K562 (cell line): ENCODE measurements around the gene KMT2C. TPM values are rescaled to one million over a fixed set of nuclear protein-coding genes. Genes with fewer than 3 reads are reported as not detected.

ENCODE experiments used
- ATAC-seq: fragments of 200-7000 bp; cut with Tn5 transposase; 3 replicates; pipeline ENCODE4 v1.9.1; 2020; ENCODE audit warnings: moderate library complexity
- BruUV-seq: library from RNA; stranded (reverse); fragments of 400-500 nt; replicated peaks from 2 replicates; lab custom pipeline; 2021; lab: Mats Ljungman, UMichigan
- CTCF ChIA-PET: fragments of 300-600 bp; formaldehyde crosslinking; extraction: SDS; loops from one replicate; lab custom pipeline; 2021; ENCODE audit warnings: low intra/inter-chr PET ratio; lab: Yijun Ruan, JAX
- POLR2A ChIA-PET: fragments of 300-600, 350-650 bp; sonication (Branson Sonifier 250); formaldehyde crosslinking; extraction: SDS; loops from one replicate; lab custom pipeline; 2021; ENCODE audit warnings: antibody characterized with exemption, inconsistent platforms; lab: Yijun Ruan, JAX
- DNase-seq, 4 experiments: peaks; one replicate each; pipeline versions ENCODE4 v3.0.0 to v3.0.0-alpha.2; 2011 to 2018; ENCODE audit warnings: low spot score in 3 of 4, mixed read lengths in 3 of 4; ENCODE audit errors: extremely low read depth in 1 of 4
- FAIRE-seq: peaks from 2 replicates; lab custom pipeline; 2011; peaks lifted over from hg19 to GRCh38; lab: Jason Lieb, UNC
- H2AFZ ChIP-seq: 2 replicates; pipeline ENCODE4 v1.6.0; 2011; ENCODE audit warnings: low read depth, low read length, control low read depth, inconsistent platforms
- H3K27ac ChIP-seq: fragments of 200-600 bp; 3 replicates; pipeline ENCODE4 v1.8.0; 2011; ENCODE audit warnings: low read depth, mild to moderate bottlenecking, control low read depth, inconsistent platforms, low read length, moderate library complexity, mixed read lengths; ENCODE audit errors: extremely low read depth
- H3K27me3 ChIP-seq, 2 experiments: fragments of 300-600 bp in 1 of 2; 2 replicates in 1 of 2; 3 replicates in 1 of 2; pipeline versions ENCODE4 v1.6.0 to v1.8.0; 2011; ENCODE audit warnings: inconsistent platforms in 2 of 2, low read length in 2 of 2, mild to moderate bottlenecking in 1 of 2, mixed read lengths in 1 of 2, moderate library complexity in 1 of 2; ENCODE audit not compliant: control insufficient read depth in 2 of 2, insufficient read depth in 2 of 2
- H3K36me3 ChIP-seq: fragments of 300-600 bp; 3 replicates; pipeline ENCODE4 v1.8.0; 2011; ENCODE audit warnings: mild to moderate bottlenecking, low read length, inconsistent platforms; ENCODE audit not compliant: control insufficient read depth, insufficient read depth
- H3K4me1 ChIP-seq, 2 experiments: fragments of 200-600 bp in 1 of 2; replicated peaks in 1 of 2; 2 replicates in 1 of 2; 3 replicates in 1 of 2; pipeline versions ENCODE4 v1.5.1 to v1.8.0; 2011; ENCODE audit warnings: inconsistent platforms in 2 of 2, low read length in 2 of 2, mild to moderate bottlenecking in 1 of 2, mixed read lengths in 1 of 2, moderate library complexity in 1 of 2; ENCODE audit not compliant: control insufficient read depth in 2 of 2, insufficient read depth in 2 of 2
- H3K4me2 ChIP-seq: 2 replicates; pipeline ENCODE4 v1.6.1; 2011; ENCODE audit warnings: low read length, control low read depth, inconsistent platforms, mixed read lengths; ENCODE audit not compliant: insufficient read depth
- H3K4me3 ChIP-seq: fragments of 200-600 bp; sonication (generic), shearing (Covaris generic); 2 replicates; pipeline ENCODE4 v1.5.1; 2016; ENCODE audit warnings: control low read depth, inconsistent platforms
- H3K79me2 ChIP-seq: fragments of 200-600 bp; 3 replicates; pipeline ENCODE4 v1.8.0; 2011; ENCODE audit warnings: low read length, inconsistent platforms; ENCODE audit not compliant: control insufficient read depth, insufficient read depth
- H3K9ac ChIP-seq, 2 experiments: 2 replicates each; pipeline versions ENCODE4 v1.6.0 to v1.6.1; 2011; ENCODE audit warnings: low read depth in 2 of 2, low read length in 2 of 2, control low read depth in 1 of 2, inconsistent platforms in 1 of 2, mild to moderate bottlenecking in 1 of 2, mixed read lengths in 1 of 2; ENCODE audit not compliant: insufficient read depth in 1 of 2
- H3K9me1 ChIP-seq: one replicate; pipeline ENCODE4 v1.6.0; 2011; ENCODE audit warnings: inconsistent platforms, mild to moderate bottlenecking, low read length, moderate library complexity; ENCODE audit not compliant: control insufficient read depth, insufficient read depth
- H3K9me3 ChIP-seq: replicated peaks from 2 replicates; pipeline ENCODE4 v1.5.1; 2011; ENCODE audit warnings: low read depth, low read length, inconsistent platforms; ENCODE audit not compliant: control insufficient read depth, insufficient read depth
- H4K20me1 ChIP-seq: replicated peaks from 2 replicates; pipeline ENCODE4 v1.6.1; 2011; ENCODE audit warnings: low read length, inconsistent platforms, mixed read lengths; ENCODE audit not compliant: control insufficient read depth, insufficient read depth
- ADNP ChIP-seq: fragments of 200-800 bp; sonication (Bioruptor generic); IDR thresholded peaks from 2 replicates; pipeline ENCODE4 v1.6.1; 2016; ENCODE audit warnings: missing genetic modification characterization, missing compliant biosample characterization
- BDP1 ChIP-seq: IDR thresholded peaks from 3 replicates; pipeline ENCODE4 v1.6.1; 2011; ENCODE audit not compliant: insufficient read length, insufficient read depth
- ETS1 ChIP-seq: conservative IDR thresholded peaks from 2 replicates; pipeline ENCODE4 v1.6.1; 2011; ENCODE audit warnings: low read depth, mild to moderate bottlenecking, low read length; ENCODE audit not compliant: control insufficient read depth
- MXI1 ChIP-seq: IDR thresholded peaks from 2 replicates; pipeline ENCODE4 v1.6.1; 2011; ENCODE audit warnings: low read depth, mild to moderate bottlenecking, improper control_type of control experiment, low read length
- RERE ChIP-seq: sonication (generic); formaldehyde crosslinking; IDR thresholded peaks from 2 replicates; pipeline ENCODE4 v1.8.0; 2023; ENCODE audit warnings: missing genetic modification reagents, mild to moderate bottlenecking, borderline replicate concordance
- TCF3 ChIP-seq: sonication (generic); formaldehyde crosslinking; IDR thresholded peaks from 2 replicates; pipeline ENCODE4 v1.4.0; 2020; ENCODE audit warnings: mild to moderate bottlenecking, missing genetic modification reagents
- XRCC5 ChIP-seq: fragments of 200-400 bp; formaldehyde crosslinking; IDR thresholded peaks from 2 replicates; pipeline ENCODE4 v1.6.1; 2017; ENCODE audit warnings: low read depth, mild to moderate bottlenecking, low read length
- WGBS: fragments of 100-300 bp; shearing (Covaris generic); methylation state at CpG from one replicate; pipeline ENCODE4 v1.1.6; 2016; ENCODE audit warnings: low coverage, mixed read lengths; ENCODE audit not compliant: insufficient coverage; ENCODE audit errors: missing lambda C conversion rate; 5-methylcytosine and 5-hydroxymethylcytosine counted together
- in situ Hi-C: fragments of 300-500 bp; cut with MboI; formaldehyde crosslinking; loops from 4 replicates; pipeline ENCODE4 v1.15.0; 2018; ENCODE audit warnings: inconsistent platforms, mixed read lengths
- intact Hi-C: fragments of 100-400 bp; cut with micrococcal nuclease; formaldehyde crosslinking; loops from 2 replicates; pipeline ENCODE4 v1.14.2; 2022
- polyA plus RNA-seq, 8 experiments: library from polyadenylated mRNA; depleted of rRNA in 4 of 8; stranded (reverse) in 5 of 8; unstranded in 3 of 8; fragments of >200 nt; fragmentation: Nextera tagmentation in 2 of 8; fragmentation: Illumina TruSeq in 1 of 8; extraction: Ambion mirVana in 2 of 8; extraction: Trizol in 1 of 8; gene quantifications; 2 replicates each; pipeline versions ENCODE4 v1.2.1 to v1.2.3, GENCODE V29; 2011 to 2014; ENCODE audit warnings: inconsistent platforms in 1 of 8, missing spikeins in 1 of 8
- total RNA-seq, 7 experiments: library from RNA; depleted of rRNA in 6 of 7; stranded (reverse); fragments of >200 nt in 6 of 7; fragmentation: Illumina TruSeq in 2 of 7; extraction: Trizol in 2 of 7; gene quantifications; 2 replicates each; pipeline versions ENCODE4 v1.2.1 to v1.2.3, GENCODE V29; 2011 to 2021; ENCODE audit warnings: low replicate concordance in 1 of 7

Gene KMT2C
- total and polyA plus RNA-seq, 9 of the 15 experiments (the other 6 are each of a cell fraction or from before 2014, with no cell fraction given), result 4.9 to 67.8 (median 27.1) TPM

DNA sequence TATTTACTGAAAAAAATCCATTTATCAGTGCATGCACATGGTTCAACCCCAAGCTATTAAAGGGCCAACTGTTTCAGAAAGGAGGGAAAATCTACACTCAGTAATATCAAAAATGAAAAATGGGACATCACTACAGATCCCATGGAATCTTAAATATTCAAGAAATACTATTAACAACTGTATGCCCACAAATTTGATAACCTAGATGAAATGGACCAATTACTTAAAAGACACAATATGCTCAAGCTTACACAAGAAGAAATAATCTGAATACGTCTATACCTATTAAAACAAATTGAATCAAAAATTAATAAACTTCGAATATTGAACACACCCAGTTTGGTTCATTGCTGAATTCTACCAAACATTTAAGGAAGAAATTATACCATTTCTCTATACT lies 87.9 kb downstream of the KMT2C start:
- ChIA-PET CTCF (no interaction called here), POLR2A (no interaction called here)
- ATAC-seq (no peak), FAIRE-seq (no peak), DNase-seq (no peak)
- TF ChIP-seq MXI1, result no peak
- no peak for TF ChIP-seq XRCC5
- TF ChIP-seq ETS1, result no peak
- TF ChIP-seq BDP1, result no peak
- TF ChIP-seq RERE (CRISPR knock-in tag), result no peak
- no peak for TF ChIP-seq TCF3 (CRISPR knock-in tag)
- TF ChIP-seq ADNP (tag), result no peak
- Histone ChIP-seq H3K4me3 (no peak overlapping the region), H4K20me1 (no peaks in the 10 kb centered on the region), H2AFZ (no peak overlapping the region), H3K9ac (no peak overlapping the region), H3K36me3 (peaks cover 29% of the 10 kb centered on the region), H3K9me3 (no peaks in the 10 kb centered on the region), H3K27ac (no peak overlapping the region), H3K9me1 (no peaks in the 10 kb centered on the region), H3K79me2 (peaks cover 69% of the 10 kb centered on the region), H3K4me2 (no peak overlapping the region), H3K27me3 (no peaks in the 10 kb centered on the region), H3K4me1 (no peaks in the 10 kb centered on the region)
- 95% methylated on average over 2 of the region's 2 CpGs for WGBS
- intact Hi-C loops, result loop anchor here (10.0 kb wide), 2 partner anchors 117 to 477 kb away; no protein-coding TSS in a partner anchor
- in situ Hi-C loops, result no loop called here
- no TSS peak for BruUV-seq
